CD4-positive, alpha-beta memory T cell (primary cell): ENCODE data around the gene SPAG4. TPM values are rescaled to one million over a fixed set of nuclear protein-coding genes. Genes with fewer than 3 reads are reported as not detected.
A peak's percentile ranks its signal among the peaks of the same experiment; 100 is the strongest.

Experiments
- CTCF ChIA-PET: fragments of 350-600 bp; sonication (Branson Sonifier 250); formaldehyde crosslinking; loops from one replicate; lab custom pipeline; 2021; ENCODE audit warnings: inconsistent platforms; ENCODE audit not compliant: partially characterized antibody; lab: Charles Lee
- POLR2A ChIA-PET: fragments of 350-600 bp; sonication (Branson Sonifier 250); formaldehyde crosslinking; loops from one replicate; lab custom pipeline; 2021; ENCODE audit not compliant: partially characterized antibody; lab: Charles Lee
- DNase-seq, 5 donors: peaks; one replicate each; pipeline versions ENCODE4 v3.0.0 to v3.0.0-alpha.2; 2020 to 2022; ENCODE audit warnings: mixed read lengths in 1 of 5
- H3K27ac ChIP-seq: one replicate; pipeline ENCODE4 v1.7.0; 2013; ENCODE audit warnings: low read depth, low read length
- H3K27me3 ChIP-seq: 2 replicates; pipeline ENCODE4 v1.7.0; 2013; ENCODE audit warnings: mild to moderate bottlenecking, low read length, moderate library complexity; ENCODE audit not compliant: insufficient read depth
- H3K36me3 ChIP-seq: 2 replicates; pipeline ENCODE4 v1.7.0; 2013; ENCODE audit warnings: mild to moderate bottlenecking, low read length, moderate library complexity; ENCODE audit not compliant: insufficient read depth
- H3K4me1 ChIP-seq: 2 replicates; pipeline ENCODE4 v1.7.0; 2013; ENCODE audit warnings: mild to moderate bottlenecking, low read length, moderate library complexity; ENCODE audit not compliant: insufficient read depth
- H3K4me3 ChIP-seq, 2 donors: one replicate each; pipeline ENCODE4 v1.7.0; 2013; ENCODE audit warnings: low read length in 2 of 2, mild to moderate bottlenecking in 1 of 2
- H3K9me3 ChIP-seq, 2 donors: one replicate each; pipeline ENCODE4 v1.7.0; 2013; ENCODE audit warnings: low read length in 2 of 2, control low read depth in 1 of 2; ENCODE audit not compliant: control insufficient read depth in 1 of 2
- H3K27ac Mint-ChIP-seq, 7 donors: one replicate each; pipeline ENCODE4 v1.8.0; 2020 to 2021; ENCODE audit warnings: mixed read lengths in 7 of 7, mild to moderate bottlenecking in 6 of 7, inconsistent platforms in 3 of 7, moderate library complexity in 3 of 7
- H3K27me3 Mint-ChIP-seq, 2 donors: one replicate each; pipeline ENCODE4 v1.8.0; 2020 to 2021; ENCODE audit warnings: mixed read lengths in 2 of 2
- H3K36me3 Mint-ChIP-seq, 2 donors: one replicate each; pipeline ENCODE4 v1.8.0; 2020 to 2021; ENCODE audit warnings: mixed read lengths in 2 of 2, inconsistent platforms in 1 of 2, mild to moderate bottlenecking in 1 of 2
- H3K4me1 Mint-ChIP-seq, 4 donors: one replicate each; pipeline ENCODE4 v1.8.0; 2020 to 2021; ENCODE audit warnings: mixed read lengths in 4 of 4, mild to moderate bottlenecking in 1 of 4
- H3K4me3 Mint-ChIP-seq, 8 donors: one replicate each; pipeline ENCODE4 v1.8.0; 2020 to 2021; ENCODE audit warnings: mixed read lengths in 8 of 8, mild to moderate bottlenecking in 7 of 8, moderate library complexity in 6 of 8, inconsistent platforms in 3 of 8
- H3K9me3 Mint-ChIP-seq, 8 donors: one replicate each; pipeline ENCODE4 v1.8.0; 2020 to 2021; ENCODE audit warnings: mixed read lengths in 8 of 8, mild to moderate bottlenecking in 5 of 8, inconsistent platforms in 3 of 8, moderate library complexity in 1 of 8
- intact Hi-C: fragments of 100-400 bp; cut with micrococcal nuclease; formaldehyde crosslinking; loops from one replicate; pipeline ENCODE4 v1.15.1; 2023
- polyA plus RNA-seq, 2 donors: library from polyadenylated mRNA; unstranded; fragments of 300-500 nt; fragmentation: Illumina TruSeq; gene quantifications; one replicate each; pipeline ENCODE4 v1.2.3, GENCODE V29; 2021
- total RNA-seq, 2 experiments: library from RNA; stranded (reverse); gene quantifications; one replicate each; pipeline ENCODE4 v1.2.3, GENCODE V29; 2021

Gene SPAG4
- total and polyA plus RNA-seq, 4 experiments from 2014 or later: 0.47 to 1.3 (median 0.74) TPM

- no peak overlapping the region for H3K27ac ChIP-seq
- Mint-ChIP-seq H3K36me3 (peaks cover 16 to 30% of the 10 kb centered on the region in 2 donors), H3K9me3 (no peaks in the 10 kb centered on the region), H3K27me3 (no peaks in the 10 kb centered on the region), H3K4me3 (no peak overlapping the region), H3K4me1 (peaks cover 30 to 62% (median 34%) of the 10 kb centered on the region in 4 donors), H3K27ac (no peak overlapping the region)
- ChIA-PET CTCF (interaction anchor here (1.2 kb wide), 1 partner anchor 50 kb away, joined by 3 read pairs; no protein-coding TSS in a partner anchor), POLR2A (interaction anchor here (5.2 kb wide), 1 partner anchor 9 kb away, joined by 26 read pairs; the partner anchor contains the start of genes CPNE1 and RBM12)
- intact Hi-C loops: no loop called here
- no peak overlapping the region for H3K4me3 ChIP-seq
- DNase-seq: no peak
- peaks cover 61% of the 10 kb centered on the region for H3K4me1 ChIP-seq
- peaks cover 37% of the 10 kb centered on the region for H3K36me3 ChIP-seq
- H3K27me3 ChIP-seq: no peaks in the 10 kb centered on the region
- H3K9me3 ChIP-seq: no peaks in the 10 kb centered on the region
Measured at GRCh38 chr20:35654415-35654814, 38.8 kb downstream of the SPAG4 start.

GRCh38 chr20:35657271-35657670 lies 41.6 kb downstream of the SPAG4 start:
- peak overlapping the region; percentile 29 for H3K27ac ChIP-seq
- POLR2A ChIA-PET: interaction anchor here (1.5 kb wide), 1 partner anchor 85 kb away, joined by 5 read pairs; the partner anchor contains the start of gene RBM39
- peaks cover 76% of the 10 kb centered on the region for H3K4me1 ChIP-seq

GRCh38 chr20:35660122-35660937 lies 44.7 kb downstream of the SPAG4 start:
- peaks cover 2% of the 10 kb centered on the region for H3K36me3 ChIP-seq
- Mint-ChIP-seq H3K27ac (peak overlapping the region; percentile 88 to 100 (median 99)), H3K27me3 (no peaks in the 10 kb centered on the region), H3K36me3 (peaks cover 5 to 23% of the 10 kb centered on the region in 2 donors), H3K9me3 (no peaks in the 10 kb centered on the region), H3K4me1 (peaks cover 0 to 87% (median 53%) of the 10 kb centered on the region in 4 donors), H3K4me3 (peak overlapping the region; percentile 60 to 98 (median 96))
- no peaks in the 10 kb centered on the region for H3K27me3 ChIP-seq
- POLR2A ChIA-PET: interaction anchor here (0.6 to 2.9 kb wide), 9 partner anchors 10 to 293 kb away, joined by 3 to 21 read pairs (median 4); partner anchors contain the start of genes ERGIC3, NFS1, RBM39 and ROMO1
- intact Hi-C loops: loop anchor here (5.0 kb wide), 2 partner anchors 58 to 292 kb away; partner anchors contain the start of gene SCAND1
- H3K9me3 ChIP-seq: no peaks in the 10 kb centered on the region
- CTCF ChIA-PET: interaction anchor here (1.0 to 1.9 kb wide), 4 partner anchors 15 to 224 kb away, joined by 3 to 6 read pairs (median 4); no protein-coding TSS in a partner anchor
- H3K27ac ChIP-seq: peak overlapping the region; percentile 99
- peak overlapping the region; percentile 2 to 26 for H3K4me3 ChIP-seq
- H3K4me1 ChIP-seq: peaks cover 89% of the 10 kb centered on the region
- no peak for DNase-seq

More at GRCh38 chr20:35657271-35657670, 41.6 kb downstream of the SPAG4 start:
- Mint-ChIP-seq H3K36me3 (peaks cover 8 to 16% of the 10 kb centered on the region in 2 donors), H3K27me3 (no peaks in the 10 kb centered on the region), H3K4me1 (peaks cover 2 to 65% (median 41%) of the 10 kb centered on the region in 4 donors), H3K9me3 (no peaks in the 10 kb centered on the region), H3K4me3 (peak overlapping the region; percentile 6 to 76 (median 61)), H3K27ac (peak overlapping the region; percentile 47 to 93 (median 77))
- intact Hi-C loops: no loop called here
- DNase-seq: no peak
- CTCF ChIA-PET: interaction anchor here (1.2 kb wide), 1 partner anchor 32 kb away, joined by 3 read pairs; no protein-coding TSS in a partner anchor
- no peaks in the 10 kb centered on the region for H3K9me3 ChIP-seq
- H3K27me3 ChIP-seq: no peaks in the 10 kb centered on the region
- peaks cover 29% of the 10 kb centered on the region for H3K36me3 ChIP-seq
- no peak overlapping the region for H3K4me3 ChIP-seq

GRCh38 chr20:35661053-35661452 lies 45.4 kb downstream of the SPAG4 start:
- Histone ChIP-seq H3K4me3 (peak overlapping the region; percentile 2 to 26), H3K9me3 (no peaks in the 10 kb centered on the region), H3K27me3 (no peaks in the 10 kb centered on the region), H3K4me1 (peaks cover 83% of the 10 kb centered on the region), H3K27ac (peak overlapping the region; percentile 99), H3K36me3 (no peaks in the 10 kb centered on the region)
- H3K27me3 Mint-ChIP-seq: no peaks in the 10 kb centered on the region
- CTCF ChIA-PET: interaction anchor here (1.2 to 1.9 kb wide), 2 partner anchors 42 to 56 kb away, joined by 3 to 4 read pairs; no protein-coding TSS in a partner anchor
- POLR2A ChIA-PET: interaction anchor here (0.7 to 2.9 kb wide), 7 partner anchors 9 to 292 kb away, joined by 3 to 21 read pairs (median 4); partner anchors contain the start of genes ERGIC3, NFS1, RBM39 and ROMO1
- H3K9me3 Mint-ChIP-seq: no peaks in the 10 kb centered on the region
- peaks cover 0 to 87% (median 53%) of the 10 kb centered on the region in 4 donors for H3K4me1 Mint-ChIP-seq
- no peak for DNase-seq
- H3K36me3 Mint-ChIP-seq: peaks cover 5 to 21% of the 10 kb centered on the region in 2 donors
- H3K27ac Mint-ChIP-seq: peak overlapping the region; percentile 88 to 100 (median 99)
- H3K4me3 Mint-ChIP-seq: peak overlapping the region; percentile 88 to 98 (median 97)
- intact Hi-C loops: loop anchor here (5.0 kb wide), 2 partner anchors 59 to 291 kb away; partner anchors contain the start of gene SCAND1

DNA sequence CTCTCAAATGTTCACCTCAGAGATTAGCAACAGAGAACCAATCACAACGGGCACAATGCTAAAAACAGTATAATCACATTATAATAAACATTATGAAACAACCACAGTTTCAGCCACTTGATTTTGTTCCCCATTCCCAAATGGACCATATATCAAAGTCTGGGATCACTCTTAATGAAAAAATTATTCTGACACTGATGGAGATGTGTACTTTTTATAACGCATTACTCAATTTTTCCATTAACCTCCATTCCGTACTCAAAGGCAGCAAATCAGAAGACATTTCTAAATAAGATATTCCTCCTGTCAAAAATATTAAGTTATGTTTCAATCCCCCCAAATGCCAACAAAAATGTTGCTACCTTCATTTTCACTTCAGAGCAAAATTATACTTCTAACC lies 46.3 kb downstream of the SPAG4 start:
- ChIA-PET POLR2A (interaction anchor here (0.7 to 3.3 kb wide), 5 partner anchors 10 to 292 kb away, joined by 3 to 97 read pairs (median 4); partner anchors contain the start of genes ERGIC3, RBM39, SCAND1 and SPAG4), CTCF (interaction anchor here (1.2 to 1.9 kb wide), 2 partner anchors 43 to 57 kb away, joined by 3 to 4 read pairs; no protein-coding TSS in a partner anchor)
- Mint-ChIP-seq H3K36me3 (peaks cover 5 to 17% of the 10 kb centered on the region in 2 donors), H3K9me3 (no peaks in the 10 kb centered on the region), H3K4me1 (peaks cover 0 to 78% (median 52%) of the 10 kb centered on the region in 4 donors), H3K27ac (peak overlapping the region; percentile 95 to 100 (median 99)), H3K4me3 (peak overlapping the region; percentile 88 to 98 (median 97)), H3K27me3 (no peaks in the 10 kb centered on the region)
- H3K27ac ChIP-seq: peak overlapping the region; percentile 99
- H3K9me3 ChIP-seq: no peaks in the 10 kb centered on the region
- peaks cover 75% of the 10 kb centered on the region for H3K4me1 ChIP-seq
- H3K4me3 ChIP-seq: peak overlapping the region; percentile 12 to 13
- H3K27me3 ChIP-seq: no peaks in the 10 kb centered on the region
- intact Hi-C loops: loop anchor here (5.0 kb wide), 2 partner anchors 60 to 290 kb away; partner anchors contain the start of gene SCAND1
- H3K36me3 ChIP-seq: no peaks in the 10 kb centered on the region
- no peak for DNase-seq

DNA sequence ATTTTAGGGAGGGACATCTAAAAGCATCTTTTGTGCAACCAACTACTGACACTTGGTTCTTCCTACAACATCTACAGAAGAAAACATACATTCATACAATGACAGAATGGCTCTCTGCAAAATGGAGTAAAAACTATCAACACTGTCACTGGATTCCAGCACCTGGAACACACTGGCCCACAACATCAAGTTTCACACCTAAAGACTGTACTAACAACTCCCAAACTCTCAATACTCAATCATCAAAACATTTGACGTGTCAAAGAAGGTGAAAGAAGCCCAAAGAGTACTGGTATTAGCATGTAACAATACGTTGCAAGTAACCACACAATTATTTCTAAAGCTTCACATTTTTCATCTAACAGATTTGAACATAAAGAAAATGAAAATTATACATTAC lies 46.9 kb downstream of the SPAG4 start:
- H3K9me3 ChIP-seq: no peaks in the 10 kb centered on the region
- peaks cover 0 to 72% (median 46%) of the 10 kb centered on the region in 4 donors for H3K4me1 Mint-ChIP-seq
- peak overlapping the region; percentile 95 to 100 (median 99) for H3K27ac Mint-ChIP-seq
- H3K27me3 Mint-ChIP-seq: no peaks in the 10 kb centered on the region
- CTCF ChIA-PET: interaction anchor here (1.4 to 3.1 kb wide), 4 partner anchors 43 to 179 kb away, joined by 3 to 22 read pairs (median 4); partner anchors contain the start of gene SPAG4
- POLR2A ChIA-PET: interaction anchor here (1.8 to 4.5 kb wide), 9 partner anchors 8 to 291 kb away, joined by 6 to 106 read pairs (median 25); partner anchors contain the start of genes RBM39, SCAND1 and SPAG4
- peaks cover 68% of the 10 kb centered on the region for H3K4me1 ChIP-seq
- intact Hi-C loops: loop anchor here (5.0 kb wide), 2 partner anchors 60 to 290 kb away; partner anchors contain the start of gene SCAND1
- H3K36me3 Mint-ChIP-seq: peaks cover 0 to 13% of the 10 kb centered on the region in 2 donors
- H3K4me3 Mint-ChIP-seq: peak overlapping the region; percentile 88 to 98 (median 97)
- no peaks in the 10 kb centered on the region for H3K36me3 ChIP-seq
- H3K9me3 Mint-ChIP-seq: no peaks in the 10 kb centered on the region
- no peaks in the 10 kb centered on the region for H3K27me3 ChIP-seq
- peak overlapping the region; percentile 13 to 32 for H3K4me3 ChIP-seq
- peak overlapping the region; percentile 99 for H3K27ac ChIP-seq
- no peak for DNase-seq
